ENCODE data around the gene XBP1.

DNA sequence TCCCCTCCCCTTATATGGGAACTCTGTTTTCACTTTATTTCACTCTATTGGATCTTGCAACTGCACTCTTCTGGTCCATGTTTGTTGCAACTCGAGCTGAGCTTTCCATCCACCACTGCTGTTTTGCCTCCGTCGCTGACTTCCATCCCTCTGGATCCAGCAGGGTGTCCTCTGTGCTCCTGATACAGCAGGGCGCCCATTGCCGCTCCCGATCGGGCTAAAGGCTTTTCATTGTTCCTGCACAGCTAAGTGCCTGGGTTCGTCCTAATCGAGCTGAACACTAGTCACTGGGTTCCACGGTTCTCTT is 39.0 kb downstream of the XBP1 start:
- TF ChIP-seq, protein P1, sequence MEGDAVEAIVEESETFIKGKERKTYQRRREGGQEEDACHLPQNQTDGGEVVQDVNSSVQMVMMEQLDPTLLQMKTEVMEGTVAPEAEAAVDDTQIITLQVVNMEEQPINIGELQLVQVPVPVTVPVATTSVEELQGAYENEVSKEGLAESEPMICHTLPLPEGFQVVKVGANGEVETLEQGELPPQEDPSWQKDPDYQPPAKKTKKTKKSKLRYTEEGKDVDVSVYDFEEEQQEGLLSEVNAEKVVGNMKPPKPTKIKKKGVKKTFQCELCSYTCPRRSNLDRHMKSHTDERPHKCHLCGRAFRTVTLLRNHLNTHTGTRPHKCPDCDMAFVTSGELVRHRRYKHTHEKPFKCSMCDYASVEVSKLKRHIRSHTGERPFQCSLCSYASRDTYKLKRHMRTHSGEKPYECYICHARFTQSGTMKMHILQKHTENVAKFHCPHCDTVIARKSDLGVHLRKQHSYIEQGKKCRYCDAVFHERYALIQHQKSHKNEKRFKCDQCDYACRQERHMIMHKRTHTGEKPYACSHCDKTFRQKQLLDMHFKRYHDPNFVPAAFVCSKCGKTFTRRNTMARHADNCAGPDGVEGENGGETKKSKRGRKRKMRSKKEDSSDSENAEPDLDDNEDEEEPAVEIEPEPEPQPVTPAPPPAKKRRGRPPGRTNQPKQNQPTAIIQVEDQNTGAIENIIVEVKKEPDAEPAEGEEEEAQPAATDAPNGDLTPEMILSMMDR (IDR thresholded peaks at IDR 0.05): no peak
- TF ChIP-seq EZH2 (IDR thresholded peaks at IDR 0.05; ENCODE audit: borderline replicate concordance, insufficient read depth, low read depth, low read length, poor library complexity, severe bottlenecking): no peak

Data from B cell (primary cell).